ENCODE results near the gene PCBP4.

The PCBP4 gene

DNA sequence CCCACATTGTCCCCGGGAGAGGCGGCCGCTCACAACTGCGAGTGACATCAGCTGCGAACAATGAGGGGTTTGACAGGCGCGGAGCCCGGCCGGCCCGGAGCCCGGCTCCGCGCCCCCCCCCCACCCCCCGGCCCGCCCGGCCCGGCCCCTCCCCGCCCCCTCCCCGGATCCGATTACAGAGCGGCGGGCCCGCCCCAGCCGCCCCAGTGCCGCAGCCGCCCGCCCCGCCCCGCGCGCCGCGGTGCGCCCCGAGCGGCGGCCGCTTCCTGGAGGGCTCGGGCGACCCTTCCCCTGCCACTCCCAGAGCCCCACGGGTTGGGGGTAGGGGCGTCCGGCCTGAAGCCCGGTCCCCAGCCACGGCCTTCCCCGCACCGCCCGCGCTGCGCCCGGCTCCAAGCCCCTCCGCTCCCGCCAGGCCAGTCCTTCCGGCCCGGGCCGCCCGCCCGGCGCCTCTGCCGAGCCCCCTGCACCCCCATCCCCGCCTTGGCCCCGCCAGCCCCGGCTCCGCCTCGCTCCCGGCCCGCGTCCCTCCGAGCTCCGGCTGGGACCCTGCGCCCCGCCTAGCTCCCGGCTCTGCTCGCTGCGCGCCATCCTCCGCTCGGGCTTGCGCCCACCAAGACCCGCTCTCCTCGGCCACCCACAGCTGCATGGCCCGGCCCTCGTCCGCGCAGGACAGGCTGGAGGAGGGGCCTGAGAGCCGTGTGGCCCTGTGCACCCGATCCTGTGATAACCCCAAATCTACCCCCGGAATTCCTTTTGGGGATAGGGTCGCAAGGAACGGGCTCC, at the start of gene PCBP4:
Gene PCBP4, minus strand, starts transcription at position 71 of the 786 bp plus-strand sequence. CDS start 6,214 bp downstream, outside the sequence.
- peak; percentile 47 for DNase-seq

DNA sequence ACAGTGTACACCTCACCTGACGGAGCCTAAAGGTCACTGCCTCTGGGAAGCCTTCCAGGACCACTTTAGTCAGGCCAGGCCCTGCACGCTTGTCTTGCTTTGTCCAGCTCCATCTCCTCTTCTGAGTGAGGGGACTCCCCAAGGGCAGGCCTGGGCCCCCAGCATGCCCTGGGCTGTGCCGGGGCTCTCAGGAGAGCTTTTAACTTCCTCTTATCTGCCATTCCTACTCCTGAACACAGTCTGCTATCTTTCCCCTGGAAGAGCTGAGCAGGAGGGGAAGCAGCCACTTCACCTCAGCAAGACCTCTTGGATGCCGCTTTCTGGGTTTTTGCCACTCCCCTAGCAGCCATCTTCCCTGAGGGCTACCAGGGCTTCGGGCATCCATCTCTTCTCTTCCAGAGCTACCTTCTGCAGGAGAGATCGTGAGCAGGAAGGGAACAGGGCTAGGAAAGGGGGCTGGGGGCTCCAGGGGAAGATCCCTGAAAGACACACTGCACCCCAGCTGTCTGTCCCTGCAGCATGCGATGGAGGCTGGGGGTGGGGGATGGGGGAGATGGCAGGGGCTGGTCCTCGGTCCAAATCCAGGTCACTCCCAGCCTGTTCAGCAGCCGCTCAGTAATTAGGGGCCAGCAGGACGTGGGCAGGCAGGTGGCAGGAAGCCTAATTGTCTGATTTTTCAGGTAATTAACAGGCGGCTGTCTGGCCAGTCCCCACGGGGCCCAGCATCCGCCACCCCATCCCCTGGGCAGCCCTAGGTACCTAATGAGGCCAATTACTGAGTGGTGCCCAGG, 48.4 kb upstream of the PCBP4 start:
- DNase-seq: no peak

DNA sequence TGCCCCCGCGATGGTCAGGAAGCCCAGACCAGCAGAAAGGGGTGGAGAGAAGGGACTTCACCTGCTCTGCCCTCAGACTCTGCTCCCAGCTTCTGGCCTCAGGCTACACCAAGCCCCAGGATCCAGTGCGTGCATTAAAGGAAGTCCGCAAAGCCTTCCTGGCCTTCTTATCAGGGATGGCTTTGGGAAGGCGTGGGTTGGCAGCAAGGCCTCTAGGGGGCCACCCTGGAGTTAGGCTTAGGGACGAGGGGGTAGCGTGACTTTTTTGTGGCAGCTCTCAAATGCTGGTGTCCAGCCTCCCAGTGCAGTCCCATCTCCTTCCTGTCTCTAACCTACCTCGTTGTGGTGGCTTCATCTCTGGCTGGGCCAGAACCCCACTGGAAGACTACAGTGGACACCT, 47.4 kb upstream of the PCBP4 start:
- no peak for DNase-seq

DNA sequence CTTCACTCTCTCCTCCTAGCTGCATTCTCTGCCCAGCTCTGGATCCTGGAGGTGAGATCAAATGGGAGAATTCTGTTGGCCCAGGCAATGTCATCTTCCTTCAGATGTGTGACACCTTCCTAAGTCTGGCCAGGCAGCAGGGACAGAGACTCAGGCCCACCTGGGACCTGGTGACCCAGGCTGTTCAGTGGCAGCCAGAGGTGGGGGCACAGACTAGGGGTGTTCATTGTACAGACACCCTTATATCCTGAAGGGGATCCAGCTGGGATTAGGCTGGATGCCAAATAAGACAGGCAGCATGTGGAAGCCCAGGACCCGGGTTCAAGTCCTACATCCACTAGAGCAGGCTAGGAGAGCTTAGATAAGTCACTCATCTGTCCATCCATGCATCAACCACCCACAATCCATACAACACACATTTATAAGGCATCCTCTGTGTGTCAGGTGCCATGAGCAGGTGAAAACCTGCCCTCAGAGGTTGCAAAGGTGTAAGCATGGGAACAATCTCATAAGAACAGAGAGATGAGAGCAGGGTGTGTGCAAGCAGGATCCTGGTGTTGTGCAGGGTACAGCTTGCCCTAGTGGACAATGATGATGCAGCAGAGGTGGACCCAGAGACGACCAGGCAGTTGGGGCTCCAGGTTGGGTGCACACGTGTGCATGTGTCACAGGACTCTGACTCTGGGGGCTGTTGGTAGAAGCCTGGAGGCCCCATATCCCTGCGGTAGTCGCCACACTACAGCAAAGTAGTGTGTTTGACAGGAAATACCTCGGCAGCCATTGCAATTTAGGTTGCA, 46.7 kb upstream of the PCBP4 start:
- DNase-seq: no peak

DNA sequence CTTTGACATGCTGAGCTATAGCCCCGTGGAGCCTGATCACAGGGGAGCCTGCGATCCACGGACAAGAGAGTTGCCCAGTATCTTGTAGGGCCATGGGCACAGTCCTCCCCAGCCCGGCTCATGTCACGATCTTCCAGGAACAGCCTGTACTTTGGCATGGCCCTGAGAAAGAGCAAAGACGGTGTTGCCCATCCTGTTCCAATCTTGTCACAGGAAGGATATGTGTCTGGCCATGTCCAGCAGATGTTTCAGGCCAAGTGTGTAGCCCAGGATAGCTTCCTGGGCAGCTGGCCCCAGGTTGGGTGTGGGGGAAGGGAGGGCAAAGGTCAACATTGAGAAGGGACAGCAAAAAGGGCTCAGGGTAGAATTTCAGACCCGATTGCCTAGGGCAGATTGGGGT, 45.4 kb upstream of the PCBP4 start:
- DNase-seq: no peak

DNA sequence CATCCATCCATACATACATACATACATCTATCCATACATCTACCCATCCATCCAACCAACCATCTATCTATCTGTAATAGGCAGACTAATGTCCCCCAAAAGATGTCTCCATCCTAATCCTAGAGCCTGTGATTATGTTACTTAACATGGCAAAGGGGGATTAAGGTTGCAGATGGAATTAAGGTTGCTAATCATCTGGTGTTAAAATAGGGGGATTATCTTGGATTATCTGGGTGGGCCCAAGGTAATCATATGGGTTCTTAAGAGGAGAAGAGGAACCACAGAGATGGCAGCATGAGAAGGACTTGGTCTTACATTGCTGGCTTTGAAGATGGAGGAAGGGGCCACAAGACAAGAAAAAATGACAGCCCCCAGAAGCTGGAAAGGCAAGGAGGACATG, 43.2 kb upstream of the PCBP4 start:
- DNase-seq: no peak

DNA sequence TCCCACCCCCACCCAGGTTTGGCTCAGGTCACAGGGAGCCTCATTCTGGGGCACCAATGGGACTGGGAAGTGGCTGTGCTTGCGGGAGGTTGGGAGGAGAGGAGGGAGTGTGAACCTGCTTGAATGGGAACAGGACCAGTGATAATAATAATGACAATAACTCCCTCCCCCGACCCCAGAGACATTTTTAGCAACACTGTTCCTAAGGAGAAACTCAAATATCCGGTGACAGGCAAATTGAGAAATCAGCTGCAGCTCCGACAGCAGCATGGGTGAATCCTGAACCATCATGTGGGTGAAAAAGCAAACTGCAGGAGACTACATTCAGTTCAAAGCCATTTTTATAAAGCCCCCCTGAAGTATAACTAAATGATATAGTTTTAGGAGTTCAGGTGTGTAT, 40.0 kb upstream of the PCBP4 start:
- DNase-seq: no peak

DNA sequence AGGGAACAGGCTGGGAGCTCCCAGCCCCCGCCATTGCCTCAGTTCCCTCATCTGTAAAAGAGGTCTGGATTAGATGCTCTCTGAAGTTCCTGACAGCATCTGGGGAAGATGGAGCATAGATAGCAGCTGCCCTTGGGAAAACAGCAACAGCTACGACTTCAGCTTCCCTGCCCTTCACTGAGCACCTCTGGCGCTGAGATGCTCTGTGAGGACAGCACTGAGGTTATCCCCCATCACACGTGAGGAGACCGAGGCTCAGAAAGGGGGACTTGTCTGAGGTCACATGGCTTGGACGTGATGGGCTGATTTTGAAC, 39.5 kb upstream of the PCBP4 start:
- no peak for DNase-seq

DNA sequence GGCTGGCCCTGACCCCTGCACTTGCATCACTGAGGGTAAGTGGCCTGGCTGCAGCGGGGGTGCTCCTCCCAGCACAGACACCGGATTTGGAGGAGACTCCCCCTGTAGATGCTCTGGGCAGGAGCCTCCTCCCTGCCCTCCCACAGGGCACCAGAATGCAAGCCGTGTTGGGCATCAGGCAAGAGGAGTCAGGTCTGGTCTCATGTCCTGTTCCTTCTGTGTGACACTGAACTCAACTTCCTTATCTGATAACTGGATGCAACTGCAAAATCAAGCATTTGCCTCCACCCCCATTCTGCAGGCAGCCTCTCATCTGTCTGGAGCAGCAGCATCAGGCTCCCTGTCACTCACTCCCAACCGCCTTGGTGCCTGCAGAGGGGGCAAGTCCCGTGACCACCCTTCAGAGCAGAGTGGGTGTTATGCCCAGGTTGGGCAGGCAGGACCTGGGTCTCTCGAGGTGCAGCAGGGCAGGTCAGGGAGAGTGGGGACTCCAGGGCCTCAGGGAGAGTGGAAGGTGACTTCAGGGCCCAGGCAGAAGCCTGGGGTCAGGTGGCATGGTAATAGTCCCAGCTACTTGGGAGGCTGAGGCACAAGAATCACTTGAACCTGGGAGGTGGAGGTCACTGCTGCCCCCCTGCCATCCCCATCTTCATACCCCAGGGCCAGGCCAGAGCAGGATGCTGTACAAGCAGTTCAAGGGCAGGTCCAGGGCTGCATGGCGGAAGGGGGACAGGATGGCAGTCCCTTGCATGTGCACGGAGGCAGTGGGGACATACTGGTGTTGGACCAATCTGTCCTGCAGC, 39.0 kb upstream of the PCBP4 start:
- no peak for DNase-seq

DNA sequence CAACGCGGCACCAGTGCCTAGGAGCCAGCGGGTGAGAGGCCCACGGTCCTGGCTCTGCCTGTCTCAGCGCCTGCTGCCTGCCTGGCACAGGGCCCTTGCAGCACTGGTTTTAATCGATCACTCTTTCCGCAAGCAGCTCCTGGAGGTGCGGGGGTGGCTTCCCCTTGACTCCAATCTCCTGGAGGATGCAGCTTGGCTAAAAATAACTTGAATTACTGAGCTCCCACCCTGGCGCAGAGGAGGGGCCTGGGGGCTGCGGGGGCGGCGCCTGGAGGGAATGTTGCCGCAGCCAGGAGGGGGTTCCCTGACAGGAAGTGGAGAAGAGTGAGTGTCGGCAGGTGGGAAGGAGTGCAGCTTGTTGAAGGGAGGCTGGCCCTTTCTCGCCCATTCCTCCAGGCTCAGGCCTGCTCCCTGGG, 38.3 kb upstream of the PCBP4 start:
- DNase-seq: no peak

DNA sequence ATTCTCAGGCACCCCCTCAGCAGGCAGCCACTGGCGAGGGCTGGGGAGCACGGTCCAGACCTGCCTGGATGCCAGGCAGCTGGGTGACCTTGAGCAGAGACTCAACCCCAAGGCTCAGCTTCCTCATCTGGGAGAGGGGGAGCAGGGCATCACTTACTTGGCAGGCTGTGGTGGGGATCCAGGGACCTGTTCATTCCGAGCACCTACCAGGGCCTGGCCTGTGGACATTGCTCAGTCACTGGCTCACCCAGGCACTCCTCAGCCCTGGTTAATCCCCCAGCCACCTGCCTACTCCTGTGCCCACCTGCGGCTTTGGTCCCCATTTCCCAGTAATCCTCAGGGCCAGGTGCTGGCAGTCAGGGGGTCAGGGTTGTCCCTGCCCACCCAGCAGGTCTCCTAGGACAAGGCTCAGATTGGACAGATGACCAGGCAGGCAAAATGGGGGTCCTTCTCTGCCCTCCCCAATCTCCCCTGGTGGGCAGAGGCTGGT, 37.7 kb upstream of the PCBP4 start:
- DNase-seq: no peak

DNA sequence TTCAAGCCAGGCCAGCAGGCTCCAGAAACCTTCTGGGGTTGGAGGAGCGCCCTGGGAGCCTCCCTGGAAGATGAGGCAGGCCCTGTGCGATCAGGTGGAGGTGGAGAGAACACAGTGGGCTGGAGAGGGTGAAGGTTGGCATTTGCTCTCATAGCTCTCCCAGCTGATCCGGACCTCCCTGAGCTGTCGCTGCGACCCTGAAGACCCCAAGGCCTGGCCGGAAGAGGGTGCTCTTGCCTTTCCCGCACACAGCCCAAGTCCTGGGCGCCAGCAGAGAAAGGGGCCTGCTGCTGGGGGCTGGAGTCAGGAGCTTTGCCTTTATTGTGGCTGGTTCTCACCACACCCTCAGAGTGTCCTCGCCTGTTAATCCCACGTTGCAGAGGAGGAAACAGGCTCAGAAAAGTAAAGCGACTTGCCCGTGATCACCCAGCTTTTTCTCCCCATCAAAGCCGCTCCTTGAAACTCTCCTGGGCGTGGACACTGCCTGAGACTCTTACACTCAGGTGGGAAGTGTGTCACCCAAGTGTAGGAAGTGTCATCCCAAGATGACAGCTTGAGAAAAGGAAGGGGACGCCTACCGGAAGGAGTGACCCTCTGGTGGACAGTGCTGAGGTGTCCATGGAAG, 37.0 kb upstream of the PCBP4 start:
- DNase-seq: no peak

DNA sequence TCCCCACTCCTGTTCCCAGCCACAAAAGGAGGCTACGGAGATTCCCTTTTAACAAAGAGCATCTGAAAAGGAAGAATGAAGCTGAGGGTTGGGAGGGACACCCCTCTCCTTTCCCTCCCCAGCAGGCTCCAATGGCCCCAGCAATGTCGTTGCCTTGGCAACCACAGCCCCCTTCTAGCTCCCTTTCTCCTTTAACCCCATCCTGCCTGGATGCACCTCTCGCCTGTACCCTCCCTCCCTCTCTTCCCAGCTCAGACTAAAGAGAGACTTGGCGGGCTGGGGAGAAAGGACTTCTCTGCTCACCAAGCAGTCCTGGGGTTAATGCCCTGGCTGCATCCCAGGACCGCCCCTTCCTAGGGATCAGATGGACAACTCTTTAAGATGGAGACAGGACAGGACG, 35.5 kb upstream of the PCBP4 start:
- DNase-seq: no peak

DNA sequence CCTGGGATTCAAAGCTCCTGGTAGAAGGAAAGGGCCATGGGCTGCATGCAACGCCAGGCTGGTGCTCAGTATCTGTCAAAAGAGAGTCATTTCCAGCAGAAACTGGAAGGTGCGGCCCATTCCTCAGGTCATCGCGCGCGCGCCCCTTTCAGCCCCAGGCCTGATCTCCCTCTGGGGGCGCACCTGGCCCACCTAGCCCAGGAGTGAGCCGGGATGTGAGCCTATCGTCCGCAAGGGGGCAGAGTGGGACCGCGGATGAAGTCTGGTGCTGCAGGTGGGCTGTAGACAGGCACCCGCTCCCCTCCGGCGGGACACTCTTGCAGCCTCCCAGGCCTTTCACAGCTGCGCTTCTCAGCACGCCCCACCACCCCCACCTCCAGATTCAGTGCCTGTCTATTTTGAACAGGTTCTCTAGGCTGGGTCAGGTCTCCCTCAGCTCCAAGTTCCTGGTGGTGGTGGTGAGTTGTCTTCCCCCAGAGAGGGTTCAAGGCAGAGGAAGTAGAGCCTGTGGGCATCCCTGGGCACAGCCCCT, 34.3 kb upstream of the PCBP4 start:
- peak; percentile 89 for DNase-seq

DNA sequence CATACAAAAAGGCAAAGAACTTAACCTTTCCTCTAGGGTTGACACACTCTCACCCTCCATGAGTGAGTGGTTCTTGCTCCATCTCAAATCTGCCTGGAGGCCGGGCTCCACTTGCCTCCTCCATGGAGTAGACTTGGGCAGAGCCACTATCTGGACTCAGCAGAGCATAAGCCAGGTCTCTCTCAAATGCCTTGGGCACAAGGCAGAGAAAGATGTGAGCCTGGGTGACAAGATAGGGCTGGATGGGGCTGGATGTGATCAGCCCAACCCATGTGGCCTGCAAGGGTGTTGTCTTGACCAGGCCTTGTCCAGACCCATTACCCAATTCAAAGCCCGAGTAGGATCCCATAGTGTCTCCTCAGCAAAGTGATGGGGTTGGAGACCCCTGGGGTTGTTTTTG, 32.6 kb upstream of the PCBP4 start:
- no peak for DNase-seq

DNA sequence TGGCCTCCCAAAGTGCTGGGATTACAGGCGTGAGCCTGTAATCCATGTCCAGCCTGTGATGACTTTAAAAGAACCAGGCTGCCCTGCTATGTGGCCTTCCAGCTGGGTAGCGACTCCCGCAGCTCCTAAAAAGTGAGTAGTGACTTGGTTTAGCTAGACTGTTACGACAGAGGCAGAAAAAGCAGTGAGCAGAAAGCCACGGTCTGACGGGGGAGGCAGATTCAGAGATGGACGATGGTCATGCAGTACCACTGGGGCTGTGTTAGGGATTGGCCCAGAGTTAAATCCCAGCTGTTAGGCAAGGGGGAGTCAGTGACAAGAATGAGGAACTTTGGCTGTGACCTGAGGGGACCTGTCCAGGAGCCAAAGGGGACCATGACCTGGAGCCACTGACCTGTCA, 31.5 kb upstream of the PCBP4 start:
- DNase-seq: no peak

DNA sequence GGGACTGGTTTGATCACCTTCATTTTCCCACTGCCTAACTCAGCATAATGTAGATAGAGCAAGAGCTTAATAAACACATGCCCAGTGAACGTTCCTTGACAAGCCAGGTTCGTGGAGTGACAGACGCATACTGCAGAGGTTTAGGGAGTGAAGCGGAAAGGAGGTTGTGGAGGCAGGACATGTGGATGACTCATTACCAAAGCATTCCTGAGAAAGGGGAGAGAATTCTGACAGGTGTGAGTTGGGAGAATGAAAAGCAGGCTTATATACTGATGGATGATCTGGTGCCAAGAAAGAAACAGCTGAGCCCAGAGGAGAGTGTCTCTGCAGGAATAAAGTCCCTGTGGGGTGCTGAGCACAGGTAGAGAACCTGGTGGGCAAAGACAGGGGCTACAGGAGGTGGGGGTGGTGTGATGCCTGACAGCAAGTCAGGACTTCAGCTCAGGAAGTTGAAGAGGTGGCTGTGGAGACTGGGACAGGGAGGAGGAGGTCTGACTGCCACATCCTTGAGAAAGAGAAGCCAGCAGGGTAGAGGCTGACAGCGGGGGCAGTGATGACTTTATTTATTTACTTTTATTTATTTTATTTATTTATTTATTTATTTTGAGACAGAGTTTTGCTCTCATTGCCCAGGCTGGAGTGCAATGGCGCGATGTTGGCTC, 30.8 kb upstream of the PCBP4 start:
- no peak for DNase-seq

DNA sequence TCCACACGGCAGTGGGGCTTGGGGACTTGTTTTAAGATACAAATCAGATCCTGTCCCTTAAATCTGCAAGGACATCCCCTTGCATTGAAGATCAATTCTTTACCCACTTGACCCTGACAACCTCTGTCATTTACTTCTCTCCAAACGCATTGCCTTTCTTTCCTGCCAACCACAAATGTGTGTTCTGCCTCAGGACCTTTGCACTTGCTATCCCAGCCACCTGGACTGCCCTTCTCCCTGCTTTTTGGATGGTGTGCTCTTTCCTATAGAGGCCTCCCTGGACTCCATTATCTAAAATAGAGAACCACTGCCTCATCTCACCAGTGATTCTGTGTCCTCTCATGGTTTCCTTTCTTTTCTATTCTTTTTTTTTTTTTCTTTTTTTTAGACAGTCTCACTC, 29.9 kb upstream of the PCBP4 start:
- no peak for DNase-seq

DNA sequence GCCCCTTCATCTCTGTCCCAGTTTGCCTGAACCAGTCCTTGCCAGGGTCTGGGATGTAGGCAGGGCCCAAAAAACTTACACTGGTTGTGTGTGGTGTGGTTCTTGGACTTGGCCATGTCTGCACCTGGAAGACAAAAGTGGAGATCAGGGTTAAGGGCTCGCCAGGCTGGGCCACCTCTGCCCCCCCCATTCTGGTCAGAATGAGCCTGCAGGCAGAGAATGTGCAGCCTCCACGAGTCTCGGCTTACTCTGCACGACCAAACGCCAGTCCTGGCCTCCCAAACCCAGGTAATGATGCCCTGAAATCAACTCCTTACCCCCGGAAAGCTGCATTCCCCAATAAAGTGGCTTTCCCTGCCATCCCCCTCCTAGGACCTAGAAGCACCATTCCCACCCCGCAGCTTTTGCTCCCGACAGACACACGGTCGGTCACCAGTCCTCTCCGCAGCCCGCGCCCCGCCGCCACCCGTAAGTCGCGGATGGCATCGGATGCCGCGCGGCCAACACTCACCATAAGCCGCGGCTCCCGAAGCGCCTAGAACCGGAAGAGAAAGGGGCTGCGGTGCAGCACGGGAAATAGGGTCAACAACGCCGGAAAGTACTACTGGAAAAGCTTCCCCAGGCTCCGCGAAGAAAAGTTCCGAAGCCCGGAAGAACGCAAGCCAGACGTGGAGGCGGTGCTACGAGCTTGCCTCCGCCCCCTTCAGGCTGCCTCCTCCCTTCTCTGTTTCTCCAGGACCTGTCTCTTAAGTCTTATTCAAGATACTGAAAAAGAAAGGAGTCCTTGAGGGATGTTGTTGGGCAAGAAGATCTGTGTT, 28.3 kb upstream of the PCBP4 start, which contains the start of gene RPL29:
Gene RPL29, minus strand, starts transcription at position 550 of the 818 bp plus-strand sequence. Its CDS starts 434 bp downstream, at position 116.
- peak; percentile 95 for DNase-seq

DNA sequence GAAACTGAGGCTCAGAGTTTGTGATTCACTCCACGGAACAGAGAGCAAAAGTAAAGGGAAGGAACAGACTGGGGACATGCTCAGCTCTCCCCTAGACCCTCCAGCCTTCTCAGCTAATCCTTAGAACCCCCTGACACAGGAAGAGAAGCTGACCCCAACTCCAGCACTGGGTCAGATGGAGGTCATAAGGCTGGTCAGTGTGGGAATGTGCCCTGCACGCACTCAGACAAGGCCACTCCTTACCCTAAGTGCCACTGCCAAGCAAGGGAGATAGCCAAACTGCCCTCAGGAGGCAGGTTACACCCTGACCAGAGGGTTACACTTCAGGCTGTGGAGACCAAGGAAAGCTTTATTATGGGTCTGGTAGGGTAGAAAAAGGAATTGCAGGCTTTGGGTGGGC, 27.3 kb upstream of the PCBP4 start:
- no peak for DNase-seq
